B cell (primary cell): ENCODE results near the gene LEMD1. TPM values are rescaled to one million over a fixed set of nuclear protein-coding genes. Genes with fewer than 3 reads are reported as not detected.

Source experiments
- ATAC-seq: fragments of 200-7000 bp; cut with Tn5 transposase; one replicate; pipeline ENCODE4 v1.10.0; 2021; ENCODE audit warnings: low read depth, mild to moderate bottlenecking, moderate number of reproducible peaks, moderate library complexity
- CTCF ChIA-PET: fragments of 350-600 bp; sonication (Branson Sonifier 250); formaldehyde crosslinking; loops from one replicate; lab custom pipeline; 2021; ENCODE audit warnings: antibody characterized with exemption, inconsistent platforms; lab: Charles Lee
- POLR2A ChIA-PET: fragments of 350-600 bp; sonication (Branson Sonifier 250); formaldehyde crosslinking; loops from one replicate; lab custom pipeline; 2021; ENCODE audit warnings: antibody characterized with exemption; lab: Charles Lee
- DNase-seq: peaks from one replicate; pipeline ENCODE4 v3.0.0; 2013
- H2AFZ ChIP-seq: 2 replicates; pipeline ENCODE4 v1.6.1; 2012; ENCODE audit warnings: mild to moderate bottlenecking, low read depth, low read length; ENCODE audit not compliant: insufficient read depth, poor library complexity, severe bottlenecking
- H3K27ac ChIP-seq, 2 donors: 1 replicate in 1 of 2; 2 replicates in 1 of 2; pipeline ENCODE4 v1.5.1; 2012 to 2013; ENCODE audit warnings: low read length in 2 of 2, mild to moderate bottlenecking in 2 of 2, moderate library complexity in 1 of 2
- H3K27me3 ChIP-seq, 4 experiments: fragments of 200-600 bp in 1 of 4; sonication (generic) in 1 of 4; replicated peaks in 1 of 4; 1 replicate in 2 of 4; 2 replicates in 2 of 4; pipeline versions ENCODE4 v1.6.1 to v1.7.0; 2013 to 2016; ENCODE audit warnings: low read length in 3 of 4, mild to moderate bottlenecking in 2 of 4, mixed read lengths in 1 of 4, moderate library complexity in 1 of 4; ENCODE audit not compliant: insufficient read depth in 4 of 4, control insufficient read depth in 3 of 4; ENCODE audit errors: control extremely low read depth in 1 of 4
- H3K36me3 ChIP-seq, 2 experiments: replicated peaks in 1 of 2; 1 replicate in 1 of 2; 2 replicates in 1 of 2; pipeline versions ENCODE4 v1.6.1 to v1.7.1; 2013; ENCODE audit warnings: low read length in 1 of 2; ENCODE audit not compliant: insufficient read depth in 2 of 2, control insufficient read depth in 1 of 2; ENCODE audit errors: control extremely low read depth in 1 of 2, extremely low read depth in 1 of 2
- H3K4me1 ChIP-seq, 2 donors: fragments of 200-600 bp in 1 of 2; sonication (generic) in 1 of 2; 1 replicate in 1 of 2; 2 replicates in 1 of 2; pipeline versions ENCODE4 v1.5.1 to v1.6.1; 2013 to 2017; ENCODE audit warnings: low read length in 2 of 2; ENCODE audit not compliant: control insufficient read depth in 2 of 2, insufficient read depth in 2 of 2
- H3K4me2 ChIP-seq: replicated peaks from 2 replicates; pipeline ENCODE3; 2012; ENCODE audit warnings: mild to moderate bottlenecking, low read depth, low read length; ENCODE audit not compliant: poor library complexity, severe bottlenecking
- H3K4me3 ChIP-seq, 5 experiments: fragments of 200-600 bp in 1 of 5; sonication (generic) in 1 of 5; 1 replicate in 3 of 5; 2 replicates in 2 of 5; pipeline versions ENCODE4 v1.5.1 to v1.7.0; 2011 to 2016; ENCODE audit warnings: low read length in 4 of 5, mild to moderate bottlenecking in 4 of 5, low read depth in 2 of 5, control low read depth in 1 of 5, moderate library complexity in 1 of 5; ENCODE audit not compliant: insufficient read depth in 1 of 5; ENCODE audit errors: control extremely low read depth in 1 of 5, extremely low read depth in 1 of 5
- H3K79me2 ChIP-seq: fragments of 200-600 bp; sonication (generic); one replicate; pipeline ENCODE4 v1.6.0; 2016; ENCODE audit warnings: low read length; ENCODE audit not compliant: control insufficient read depth, insufficient read depth
- H3K9ac ChIP-seq: fragments of 200-600 bp; sonication (generic); 2 replicates; pipeline ENCODE4 v1.6.1; 2017; ENCODE audit warnings: mild to moderate bottlenecking, low read length, moderate library complexity
- H3K9me3 ChIP-seq, 3 donors: one replicate each; pipeline versions ENCODE4 v1.6.1 to v1.7.1; 2013; ENCODE audit warnings: low read length in 2 of 3; ENCODE audit not compliant: control insufficient read depth in 2 of 3, insufficient read depth in 1 of 3; ENCODE audit errors: control extremely low read depth in 1 of 3
- H4K20me1 ChIP-seq: 2 replicates; pipeline ENCODE4 v1.6.0; 2012; ENCODE audit warnings: mild to moderate bottlenecking, low read length; ENCODE audit not compliant: insufficient read depth, control insufficient read depth, poor library complexity, severe bottlenecking
- H3K27ac Mint-ChIP-seq: one replicate; pipeline ENCODE4 v1.8.0; 2021; ENCODE audit warnings: mixed read lengths
- H3K27me3 Mint-ChIP-seq: one replicate; pipeline ENCODE4 v1.8.0; 2021; ENCODE audit warnings: mixed read lengths
- H3K4me1 Mint-ChIP-seq: one replicate; pipeline ENCODE4 v1.8.0; 2021; ENCODE audit warnings: mixed read lengths
- H3K4me3 Mint-ChIP-seq: one replicate; pipeline ENCODE4 v1.8.0; 2021; ENCODE audit warnings: mixed read lengths
- H3K9me3 Mint-ChIP-seq: one replicate; pipeline ENCODE4 v1.8.0; 2022; ENCODE audit warnings: mixed read lengths; ENCODE audit not compliant: insufficient read depth
- CTCF ChIP-seq: fragments of 200-600 bp; IDR thresholded peaks from one replicate; pipeline ENCODE4 v1.8.0; 2022; ENCODE audit warnings: antibody characterized with exemption, mild to moderate bottlenecking
- EZH2 ChIP-seq: IDR thresholded peaks from 2 replicates; pipeline ENCODE4 v1.6.1; 2012; ENCODE audit warnings: borderline replicate concordance, low read depth, mild to moderate bottlenecking, moderate library complexity, low read length; ENCODE audit not compliant: insufficient read depth, poor library complexity, severe bottlenecking
- WGBS: methylation state at CpG from one replicate; pipeline ENCODE4 v1.1.5; 2013; ENCODE audit warnings: missing lambda C conversion rate; ENCODE audit not compliant: insufficient coverage; 5-methylcytosine and 5-hydroxymethylcytosine counted together
- intact Hi-C: fragments of 100-400 bp; cut with micrococcal nuclease; formaldehyde crosslinking; loops from one replicate; pipeline ENCODE4 v1.10.0; 2022
- polyA minus RNA-seq: library from RNA; depleted of rRNA, polyadenylated mRNA; stranded (reverse); fragments of >200 nt; gene quantifications from 2 replicates; pipeline ENCODE4 v1.2.3, GENCODE V29; 2012
- polyA plus RNA-seq: library from polyadenylated mRNA; depleted of rRNA; stranded (reverse); fragments of >200 nt; gene quantifications from 2 replicates; pipeline ENCODE4 v1.2.3, GENCODE V29; 2012
- total RNA-seq, 2 donors: library from RNA; stranded (reverse); fragments of 120-200 nt in 1 of 2; gene quantifications; 1 replicate in 1 of 2; 2 replicates in 1 of 2; pipeline versions ENCODE4 v1.2.3 to v1.2.4, GENCODE V29; 2013 to 2022

LEMD1 gene
- total RNA-seq (0.57 TPM in 1 of 2 replicates, not detected in the other), polyA plus RNA-seq (not detected in 2 replicates), polyA minus RNA-seq (not detected in 2 replicates)
- total RNA-seq (2013) = not detected

GRCh38 chr1:205421798-205422197 lies at the start of gene LEMD1:
TSS of gene LEMD1 (minus strand) at chr1:205422056. CDS start at chr1:205420536, 1,520 bp downstream.
- Histone ChIP-seq H3K9me3 (no peaks in the 10 kb centered on the region), H3K4me2 (no peak within 1 kb of the TSS), H3K4me3 (no peak within 1 kb of the TSS), H3K79me2 (no peaks in the 10 kb centered on the region), H2AFZ (no peak within 1 kb of the TSS), H3K9ac (no peak within 1 kb of the TSS), H3K4me1 (no peaks in the 10 kb centered on the region), H3K27me3 (peaks cover 0 to 12% (median 2%) of the 10 kb centered on the region in 4 experiments), H3K27ac (no peak within 1 kb of the TSS), H4K20me1 (no peaks in the 10 kb centered on the region), H3K36me3 (no peaks in the 10 kb centered on the region)
- intact Hi-C loops = no loop called here
- H3K27me3 Mint-ChIP-seq = peaks cover 34% of the 10 kb centered on the region
- ChIA-PET CTCF (interaction anchor here (1.2 to 6.2 kb wide), 4 partner anchors 10 to 68 kb away, joined by 3 to 59 read pairs (median 4); no protein-coding TSS in a partner anchor), POLR2A (no interaction called here)
- DNase-seq (no peak), ATAC-seq (no peak)
- no peaks in the 10 kb centered on the region for H3K9me3 Mint-ChIP-seq
- H3K4me3 Mint-ChIP-seq = no peak within 1 kb of the TSS
- no peak within 1 kb of the TSS for H3K27ac Mint-ChIP-seq
- TF ChIP-seq EZH2 (no peak), CTCF (no peak)
- no peaks in the 10 kb centered on the region for H3K4me1 Mint-ChIP-seq
- WGBS = 80% methylated on average over 1 of the region's 2 CpGs

GRCh38 chr1:205470131-205470530 lies 48.3 kb upstream of the LEMD1 start:
- Histone ChIP-seq H3K9ac (no peak overlapping the region), H3K36me3 (no peaks in the 10 kb centered on the region), H3K4me1 (no peaks in the 10 kb centered on the region), H3K27ac (no peak overlapping the region), H3K4me3 (no peak overlapping the region), H4K20me1 (no peaks in the 10 kb centered on the region), H3K27me3 (peaks cover 0 to 37% (median 13%) of the 10 kb centered on the region in 4 experiments), H3K4me2 (no peak overlapping the region), H3K79me2 (no peaks in the 10 kb centered on the region), H2AFZ (no peak overlapping the region), H3K9me3 (peaks cover 0 to 17% (median 8%) of the 10 kb centered on the region in 3 donors)
- ChIA-PET CTCF (no interaction called here), POLR2A (no interaction called here)
- Mint-ChIP-seq H3K27me3 (peaks cover 59% of the 10 kb centered on the region), H3K9me3 (peaks cover 7% of the 10 kb centered on the region), H3K4me3 (no peak overlapping the region), H3K27ac (no peak overlapping the region), H3K4me1 (peaks cover 5% of the 10 kb centered on the region)
- no peak for ATAC-seq
- 90% methylated on average over 2 of the region's 6 CpGs for WGBS
- intact Hi-C loops = no loop called here
- no peak for DNase-seq
- TF ChIP-seq CTCF (no peak), EZH2 (no peak)
